ENCODE data around the gene BATF.

The BATF gene

GRCh38 chr14:75535164-75535898, 13.1 kb downstream of the BATF start:
- no peak for DNase-seq

DNA sequence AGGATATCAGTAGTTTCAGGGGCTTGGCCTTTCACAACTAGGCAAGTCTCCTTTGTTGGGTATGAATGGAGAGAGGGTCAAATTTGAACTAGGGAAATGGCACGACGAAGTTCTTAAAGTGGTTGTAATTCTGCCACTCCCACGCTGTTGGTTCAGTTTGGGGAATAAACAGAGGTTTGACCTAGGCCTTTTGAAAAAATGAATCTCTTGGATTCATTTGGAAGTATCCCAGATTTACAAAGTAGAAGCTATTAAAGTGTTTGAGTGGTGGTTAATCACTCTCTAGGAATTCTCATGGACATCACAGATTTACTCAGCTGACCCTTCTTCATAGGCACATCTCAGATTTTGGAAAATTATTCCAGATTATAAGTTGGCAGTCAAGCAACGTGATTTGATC, 14.8 kb downstream of the BATF start:
- DNase-seq = no peak

DNA sequence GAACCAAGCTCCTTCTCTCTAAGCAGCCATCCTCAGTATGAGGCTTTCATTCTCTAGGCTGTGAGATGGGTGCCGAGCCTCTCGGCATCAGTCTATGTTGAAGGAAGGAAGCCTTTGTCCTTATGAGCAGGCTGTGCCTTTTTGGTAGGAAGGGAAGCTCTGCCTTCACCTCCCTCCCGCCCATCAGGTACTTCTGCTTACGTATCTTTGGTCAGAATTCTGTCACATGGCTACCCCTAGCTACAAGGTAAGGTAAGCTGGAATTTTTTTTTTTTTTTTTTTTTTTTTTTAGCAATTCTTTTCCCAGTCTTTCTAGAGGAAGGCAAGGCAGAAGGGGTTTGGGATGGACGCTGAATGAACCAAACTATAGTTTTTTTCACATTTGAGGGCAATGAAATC, 16.9 kb downstream of the BATF start:
- DNase-seq = no peak

GRCh38 chr14:75539561-75540478, 17.6 kb downstream of the BATF start:
- DNase-seq = peak; percentile 10

DNA sequence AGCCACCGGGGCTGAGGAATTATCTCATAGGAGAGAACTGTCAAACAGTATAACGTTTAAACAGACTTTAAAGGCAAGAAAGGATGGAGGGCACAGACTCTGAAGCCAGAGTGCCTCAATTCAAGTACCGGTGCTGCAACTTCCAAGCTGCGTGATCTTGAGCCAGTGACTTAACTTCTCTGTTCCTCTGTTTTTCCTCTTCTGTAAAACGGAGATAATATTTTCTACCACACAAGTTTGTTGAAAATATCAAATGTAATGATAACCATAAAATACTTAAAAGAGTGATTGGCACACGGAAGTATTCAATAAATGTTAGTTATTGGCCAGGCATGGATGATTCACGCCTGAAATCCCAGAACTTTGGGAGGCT, 18.2 kb downstream of the BATF start:
- DNase-seq = no peak

DNA sequence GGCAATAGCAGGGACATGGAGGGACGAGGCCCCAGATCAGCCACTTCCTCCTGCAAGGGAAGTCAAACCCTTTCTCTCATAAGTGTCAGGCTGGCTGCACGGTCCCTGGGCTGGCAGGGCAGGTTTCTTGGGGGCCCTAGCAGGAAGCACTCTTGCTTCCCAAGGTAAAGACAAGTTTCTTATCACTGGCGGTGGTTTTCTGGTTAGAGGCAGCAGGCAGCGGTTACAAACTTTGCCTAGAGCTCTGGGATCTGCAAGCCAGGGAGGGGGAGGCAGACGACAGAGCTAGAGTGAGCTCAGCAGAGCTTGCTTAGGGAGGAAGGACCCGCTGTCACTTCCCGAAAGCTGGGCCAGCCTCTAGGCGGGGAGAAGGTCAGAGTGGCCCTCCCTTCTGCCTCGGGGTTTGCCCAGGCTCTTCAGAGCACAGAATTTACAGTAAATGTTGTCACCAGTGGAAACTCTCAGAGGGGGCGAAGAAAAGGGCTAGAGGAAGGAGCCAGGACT, 20.4 kb downstream of the BATF start:
- DNase-seq = peak; percentile 83

- no peak for DNase-seq
Observed at GRCh38 chr14:75543253-75543652, 21.0 kb downstream of the BATF start.

GRCh38 chr14:75543786-75544185, 21.5 kb downstream of the BATF start:
- DNase-seq = no peak

- no peak for DNase-seq
Observed at GRCh38 chr14:75545907-75546306, 23.6 kb downstream of the BATF start.

DNA sequence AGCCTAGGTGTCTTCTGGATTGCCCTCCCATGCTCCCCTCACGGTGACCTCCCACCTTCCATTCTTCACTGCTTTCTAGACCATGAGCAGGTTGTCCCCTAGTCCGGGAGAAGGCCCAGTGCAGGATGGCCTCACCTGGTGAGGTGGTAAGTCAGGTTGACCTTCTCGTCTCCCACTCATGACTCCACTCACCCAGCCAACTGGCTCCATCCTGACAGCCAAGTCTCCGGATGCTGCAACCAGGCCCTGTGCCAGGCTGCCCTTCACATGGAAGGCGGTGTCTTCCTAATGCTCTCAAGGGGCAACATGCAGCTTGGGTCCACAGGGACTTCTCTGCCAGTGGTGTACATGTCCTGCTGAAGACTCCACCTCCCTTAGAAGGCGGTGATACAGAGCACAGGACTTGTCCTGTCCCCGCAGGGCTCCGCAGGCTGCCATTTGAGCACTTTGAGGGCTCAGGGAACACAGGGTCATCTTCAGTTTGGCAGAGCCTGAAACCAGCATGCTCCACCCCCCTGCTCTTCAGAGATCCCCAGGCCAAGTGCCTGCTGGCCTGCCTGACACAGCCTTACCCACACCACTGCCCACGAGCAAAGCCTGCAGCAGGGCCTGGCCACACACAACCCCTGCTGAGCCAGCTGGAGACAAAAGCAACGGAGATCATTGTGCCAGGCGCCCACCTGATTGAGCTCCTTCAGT, 25.4 kb downstream of the BATF start:
- no peak for DNase-seq

DNA sequence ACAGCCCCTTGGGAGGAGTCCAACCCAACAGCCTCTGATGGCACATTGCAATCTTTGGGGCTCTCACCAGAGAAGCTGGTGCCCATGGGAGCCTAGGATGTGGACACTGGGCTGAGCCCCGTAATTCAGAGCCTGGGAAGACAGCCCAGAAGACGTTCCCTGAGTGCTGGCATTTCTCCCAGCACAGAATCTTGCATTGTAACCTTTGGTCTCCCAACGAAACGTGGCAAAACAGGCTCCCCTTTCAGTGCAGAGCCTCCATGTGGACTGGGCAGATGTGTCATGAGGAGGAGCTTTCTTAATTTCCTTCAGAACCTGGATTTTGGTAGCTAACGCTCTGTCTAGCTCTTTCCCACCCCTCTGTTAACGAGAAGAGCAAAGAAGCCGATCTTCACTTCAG, 26.3 kb downstream of the BATF start:
- no peak for DNase-seq

GRCh38 chr14:75549169-75549568, 26.9 kb downstream of the BATF start:
- no peak for DNase-seq

DNA sequence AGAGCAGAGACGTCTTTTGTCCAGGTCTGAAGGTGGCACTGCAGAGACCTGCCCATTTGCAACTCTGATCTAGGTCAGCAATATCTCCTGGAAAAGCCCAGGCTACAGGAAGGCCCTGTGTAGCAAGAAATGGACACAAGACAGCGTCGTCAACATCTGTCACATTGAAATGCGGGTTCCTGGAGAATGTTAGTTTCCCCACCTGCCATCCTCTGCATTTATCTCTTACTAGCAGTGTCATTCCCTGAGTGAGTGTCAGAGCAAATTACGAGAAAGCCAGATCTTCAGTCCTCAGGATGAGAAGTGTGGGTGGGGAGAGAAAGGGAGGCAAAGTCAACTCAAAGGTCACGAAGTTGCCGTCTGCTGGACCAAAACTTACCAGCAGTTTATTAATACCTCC, 28.8 kb downstream of the BATF start:
- DNase-seq = no peak

- no peak for DNase-seq
Observed at GRCh38 chr14:75553157-75553556, 30.9 kb downstream of the BATF start.

GRCh38 chr14:75553761-75554364, 31.6 kb downstream of the BATF start:
- DNase-seq = no peak

DNA sequence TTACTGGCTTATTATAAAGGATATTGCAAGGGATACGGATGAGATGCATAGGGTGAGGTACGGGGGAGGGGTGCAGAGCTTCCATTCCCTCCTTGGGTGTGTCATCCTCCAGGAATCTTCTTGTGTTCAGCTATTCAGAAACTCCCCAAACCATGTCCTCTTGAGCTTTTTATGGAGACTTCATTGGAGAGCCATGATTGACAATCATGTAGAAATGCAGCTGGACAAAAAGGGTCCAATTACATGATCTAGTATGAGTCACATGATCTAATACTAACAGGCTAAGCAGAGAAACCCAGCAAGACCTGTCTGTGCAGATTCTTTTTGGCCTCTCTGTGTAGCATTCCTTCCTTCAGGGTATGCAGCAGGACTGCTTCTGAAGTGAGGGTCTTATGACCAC, 32.2 kb downstream of the BATF start:
- DNase-seq = no peak

DNA sequence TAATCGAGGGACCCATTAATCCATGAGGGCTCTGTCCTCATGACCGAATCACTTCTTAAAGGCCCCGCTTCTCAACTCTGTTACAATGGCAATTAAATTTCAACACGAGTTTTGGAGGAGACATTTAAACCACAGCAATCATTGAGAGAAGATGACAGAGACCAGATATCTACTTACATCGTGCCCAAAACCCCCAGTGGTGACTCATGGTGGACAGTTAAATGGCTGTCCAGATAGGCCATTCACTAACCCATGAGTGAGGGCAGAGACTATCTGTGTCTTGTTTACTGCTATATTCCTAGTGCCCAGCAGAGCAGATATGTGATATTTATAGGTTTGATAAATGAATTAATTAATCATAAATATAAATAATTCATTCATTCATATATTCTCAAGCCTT, 36.2 kb downstream of the BATF start:
- DNase-seq = peak; percentile 53

DNA sequence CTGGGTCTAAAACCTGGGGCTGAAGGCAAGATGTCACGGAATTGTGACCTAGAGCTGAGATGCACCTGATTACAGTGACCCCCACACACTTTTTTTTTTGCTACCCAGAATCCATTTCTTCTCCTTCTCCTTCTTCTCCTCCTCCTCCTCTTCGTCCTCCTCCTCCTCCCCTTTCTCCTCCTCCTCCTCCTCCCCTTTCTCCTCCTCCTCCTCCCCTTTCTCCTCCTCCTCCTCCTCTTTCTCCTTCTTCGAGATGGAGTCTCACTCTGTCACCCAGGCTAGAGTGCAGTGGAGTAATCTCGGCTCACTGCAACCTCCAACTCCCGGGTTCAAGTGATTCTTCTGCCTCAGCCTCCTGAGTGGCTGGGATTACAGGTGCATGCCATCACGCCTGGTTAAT, 36.8 kb downstream of the BATF start:
- no peak for DNase-seq

- DNase-seq = peak; percentile 69
Observed at GRCh38 chr14:75559451-75560222, 37.4 kb downstream of the BATF start.

DNA sequence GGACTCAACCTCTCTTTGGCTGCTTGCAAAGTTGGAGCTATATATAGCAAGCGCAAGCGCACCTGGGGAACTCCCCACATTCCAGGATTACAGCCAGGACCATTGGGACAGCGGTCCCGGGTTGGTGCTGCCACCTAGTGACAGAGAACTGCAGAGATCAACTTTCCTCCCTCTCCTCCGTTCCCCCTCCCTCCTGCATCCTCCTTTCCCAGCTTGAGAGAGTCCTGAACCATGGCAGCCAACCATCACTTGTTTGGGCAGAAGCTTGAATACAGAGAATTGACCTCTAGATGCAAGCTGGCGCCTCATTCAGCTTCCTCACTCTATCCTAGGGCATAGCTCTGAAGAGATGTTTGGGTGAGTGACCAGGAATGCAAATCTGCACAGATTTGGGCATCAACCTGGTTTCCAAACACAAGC, 38.8 kb downstream of the BATF start:
- DNase-seq = peak; percentile 67

DNA sequence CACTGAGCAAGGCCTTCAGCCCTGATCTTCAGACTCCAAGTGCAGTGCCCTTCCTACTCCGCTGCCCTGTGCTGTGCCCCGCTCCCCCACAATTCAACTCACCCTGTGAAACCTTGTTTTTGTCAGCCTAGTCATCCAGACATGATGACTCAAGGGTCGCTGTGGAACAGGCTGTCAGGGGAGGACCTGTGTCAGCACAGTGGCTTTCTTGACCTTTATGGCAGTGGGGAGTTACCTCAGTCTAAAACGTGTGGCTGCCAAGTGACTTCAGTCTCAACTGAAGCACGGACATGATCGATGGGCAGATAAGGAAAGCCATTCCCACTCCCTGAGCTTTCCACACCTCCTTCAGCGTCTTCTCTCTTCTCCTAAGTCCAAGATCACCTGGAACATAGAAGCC, 39.8 kb downstream of the BATF start:
- DNase-seq = no peak

- DNase-seq = no peak
Observed at GRCh38 chr14:75562489-75562888, 40.2 kb downstream of the BATF start.

Measured in hematopoietic multipotent progenitor cell treated with erythropoietin and hydrocortisone succinate and interleukin-3 and kit ligand, for 6 days (in vitro differentiated cells).